ENCODE measurements around the gene LSR. TPM values are rescaled to one million over a fixed set of nuclear protein-coding genes. Genes with fewer than 3 reads are reported as not detected.
"Not testable (repeated sequence)": the region's sequence is repeated elsewhere in the genome, so short reads cannot be mapped to it uniquely, and the experiment has no call there.

LSR gene
- total RNA-seq, 2 experiments from 2014 or later, result 20.0 to 20.6 TPM

- CTCF ChIA-PET, result no interaction called here
- H3K4me1 Mint-ChIP-seq (ENCODE audit: low read depth), result peaks cover 4% of the 10 kb centered on the region
- H3K36me3 Mint-ChIP-seq (ENCODE audit: low read depth), result peaks cover 6% of the 10 kb centered on the region
- H3K27me3 Mint-ChIP-seq, result peaks cover 16% of the 10 kb centered on the region
- intact Hi-C loops (cut with micrococcal nuclease), result no loop called here
- TF ChIP-seq CTCF (IDR thresholded peaks at IDR 0.05), result no peak
- no peak overlapping the region for H3K4me3 Mint-ChIP-seq
- H3K9me3 Mint-ChIP-seq, result no peaks in the 10 kb centered on the region
- no peak overlapping the region for H3K27ac Mint-ChIP-seq
- ATAC-seq (no peak), DNase-seq (no peak)
- POLR2A ChIA-PET, result interaction anchor here (1.0 to 1.3 kb wide), 2 partner anchors 10 to 49 kb away, joined by 5 read pairs; partner anchors contain the start of gene CD22
Measured at GRCh38 chr19:35279985-35280821, 31.4 kb downstream of the LSR start.

- no peak for TF ChIP-seq CTCF (IDR thresholded peaks at IDR 0.05)
- Mint-ChIP-seq H3K9me3 (no peaks in the 10 kb centered on the region), H3K27me3 (peaks cover 16% of the 10 kb centered on the region), H3K36me3 (ENCODE audit: low read depth) (no peaks in the 10 kb centered on the region), H3K27ac (no peak overlapping the region), H3K4me3 (no peak overlapping the region), H3K4me1 (ENCODE audit: low read depth) (peaks cover 2% of the 10 kb centered on the region)
- no peak for DNase-seq
- intact Hi-C loops (cut with micrococcal nuclease), result no loop called here
- POLR2A ChIA-PET, result interaction anchor here (1.1 to 1.6 kb wide), 3 partner anchors 9 to 48 kb away, joined by 3 to 5 read pairs (median 3); partner anchors contain the start of gene CD22
- CTCF ChIA-PET, result no interaction called here
- ATAC-seq, result peak; percentile 25
Measured at GRCh38 chr19:35281303-35281702, 32.5 kb downstream of the LSR start.

- Mint-ChIP-seq H3K27ac (no peak overlapping the region), H3K9me3 (no peaks in the 10 kb centered on the region), H3K36me3 (ENCODE audit: low read depth) (no peaks in the 10 kb centered on the region), H3K4me3 (no peak overlapping the region), H3K27me3 (peaks cover 16% of the 10 kb centered on the region), H3K4me1 (ENCODE audit: low read depth) (peaks cover 2% of the 10 kb centered on the region)
- DNase-seq (no peak), ATAC-seq (no peak)
- intact Hi-C loops (cut with micrococcal nuclease), result no loop called here
- TF ChIP-seq CTCF (IDR thresholded peaks at IDR 0.05), result no peak
- ChIA-PET CTCF (interaction anchor here (0.9 kb wide), 1 partner anchor 11 kb away, joined by 4 read pairs; no protein-coding TSS in a partner anchor), POLR2A (no interaction called here)
Measured at GRCh38 chr19:35284153-35285094, 35.6 kb downstream of the LSR start.

- ChIA-PET POLR2A (no interaction called here), CTCF (interaction anchor here (0.9 to 1.6 kb wide), 2 partner anchors 9 to 10 kb away, joined by 3 to 4 read pairs; no protein-coding TSS in a partner anchor)
- peaks cover 16% of the 10 kb centered on the region for H3K27me3 Mint-ChIP-seq
- no peak overlapping the region for H3K27ac Mint-ChIP-seq
- no peak for TF ChIP-seq CTCF (IDR thresholded peaks at IDR 0.05)
- no peak for DNase-seq
- no peaks in the 10 kb centered on the region for H3K36me3 Mint-ChIP-seq (ENCODE audit: low read depth)
- no peak overlapping the region for H3K4me3 Mint-ChIP-seq
- H3K9me3 Mint-ChIP-seq, result no peaks in the 10 kb centered on the region
- ATAC-seq, result no peak
- peaks cover 2% of the 10 kb centered on the region for H3K4me1 Mint-ChIP-seq (ENCODE audit: low read depth)
- intact Hi-C loops (cut with micrococcal nuclease), result no loop called here
Measured at GRCh38 chr19:35285095-35285449, 36.3 kb downstream of the LSR start.

GRCh38 chr19:35285465-35285864 lies 36.7 kb downstream of the LSR start:
- intact Hi-C loops (cut with micrococcal nuclease); H3K36me3 Mint-ChIP-seq (ENCODE audit: low read depth): not testable (repeated sequence)

GRCh38 chr19:35286101-35286500 lies 37.3 kb downstream of the LSR start:
- DNase-seq; intact Hi-C loops (cut with micrococcal nuclease); H3K9me3 Mint-ChIP-seq; ATAC-seq; H3K36me3 Mint-ChIP-seq (ENCODE audit: low read depth); POLR2A ChIA-PET; H3K27ac Mint-ChIP-seq; H3K4me3 Mint-ChIP-seq; H3K4me1 Mint-ChIP-seq (ENCODE audit: low read depth): not testable (repeated sequence)
- H3K27me3 Mint-ChIP-seq, result peaks cover 16% of the 10 kb centered on the region
- CTCF ChIA-PET, result interaction anchor here (1.6 kb wide), 1 partner anchor 10 kb away, joined by 3 read pairs; no protein-coding TSS in a partner anchor

More at GRCh38 chr19:35285465-35285864, 36.7 kb downstream of the LSR start:
- H3K9me3 Mint-ChIP-seq; POLR2A ChIA-PET; ATAC-seq; H3K4me1 Mint-ChIP-seq (ENCODE audit: low read depth); DNase-seq; H3K4me3 Mint-ChIP-seq; H3K27ac Mint-ChIP-seq: not testable (repeated sequence)
- H3K27me3 Mint-ChIP-seq, result peaks cover 16% of the 10 kb centered on the region
- CTCF ChIA-PET, result interaction anchor here (1.6 kb wide), 1 partner anchor 10 kb away, joined by 3 read pairs; no protein-coding TSS in a partner anchor
